Loucy (cell line): ENCODE results near the gene ABHD14A.

Experiments
- H2AFZ ChIP-seq: fragments of 200-600 bp; sonication (generic); 2 replicates; pipeline ENCODE4 v1.6.0; 2016; ENCODE audit warnings: antibody characterized with exemption, mild to moderate bottlenecking, low read length, moderate library complexity
- H3F3A ChIP-seq: fragments of 200-600 bp; 2 replicates; pipeline ENCODE4 v1.6.0; 2016; ENCODE audit warnings: antibody characterized with exemption, low read depth, mild to moderate bottlenecking
- H3K27me3 ChIP-seq: fragments of 200-600 bp; sonication (generic); 2 replicates; pipeline ENCODE4 v1.6.1; 2014; ENCODE audit warnings: low read length, mild to moderate bottlenecking; ENCODE audit not compliant: insufficient read depth, poor library complexity, severe bottlenecking
- H3K36me3 ChIP-seq: fragments of 200-600 bp; sonication (generic); 2 replicates; pipeline ENCODE4 v1.6.1; 2016; ENCODE audit warnings: low read length; ENCODE audit not compliant: insufficient read depth
- H3K4me1 ChIP-seq: fragments of 200-600 bp; sonication (generic); 2 replicates; pipeline ENCODE4 v1.5.1; 2014; ENCODE audit warnings: low read length, mild to moderate bottlenecking; ENCODE audit not compliant: insufficient read depth, poor library complexity, severe bottlenecking
- H3K4me2 ChIP-seq: fragments of 200-600 bp; sonication (generic); 2 replicates; pipeline ENCODE4 v1.6.0; 2014; ENCODE audit warnings: antibody characterized with exemption, low read length, low read depth, mild to moderate bottlenecking; ENCODE audit not compliant: poor library complexity, severe bottlenecking
- H3K4me3 ChIP-seq: fragments of 200-600 bp; sonication (generic); 2 replicates; pipeline ENCODE4 v1.5.1; 2014; ENCODE audit warnings: low read length, mild to moderate bottlenecking, mixed read lengths; ENCODE audit not compliant: poor library complexity, severe bottlenecking
- H3K79me2 ChIP-seq: fragments of 200-600 bp; sonication (generic); 2 replicates; pipeline ENCODE4 v1.6.1; 2014; ENCODE audit warnings: low read length; ENCODE audit not compliant: insufficient read depth
- H3K9ac ChIP-seq: fragments of 200-600 bp; sonication (generic); 2 replicates; pipeline ENCODE4 v1.6.0; 2014; ENCODE audit warnings: mild to moderate bottlenecking, low read depth, low read length, moderate library complexity; ENCODE audit not compliant: poor library complexity, severe bottlenecking
- H3K9me2 ChIP-seq: fragments of 200-600 bp; sonication (generic); replicated peaks from 2 replicates; pipeline ENCODE4 v1.6.1; 2016; ENCODE audit warnings: low read depth, low read length, mixed read lengths
- H3K9me3 ChIP-seq: fragments of 200-600 bp; sonication (generic); 2 replicates; pipeline ENCODE4 v1.6.1; 2014; ENCODE audit warnings: mild to moderate bottlenecking, antibody characterized with exemption, low read length, low read depth; ENCODE audit not compliant: insufficient read depth
- H4K20me1 ChIP-seq: fragments of 200-600 bp; sonication (generic); 2 replicates; pipeline ENCODE4 v1.6.0; 2014; ENCODE audit warnings: antibody characterized with exemption, low read length, mild to moderate bottlenecking; ENCODE audit not compliant: insufficient read depth, poor library complexity, severe bottlenecking
- EZH2phosphoT487 ChIP-seq: fragments of 200-600 bp; IDR thresholded peaks from 2 replicates; pipeline ENCODE4 v1.6.1; 2018; ENCODE audit warnings: antibody characterized with exemption, mild to moderate bottlenecking, moderate library complexity, borderline replicate concordance
- TF ChIP-seq, protein P1 (sequence below): fragments of 200-600 bp; sonication (generic); conservative IDR thresholded peaks from 2 replicates; pipeline ENCODE4 v1.5.1; 2014; ENCODE audit warnings: mild to moderate bottlenecking, antibody characterized with exemption, low read length

Gene ABHD14A

GRCh38 chr3:52023860-52024764 lies 49.2 kb downstream of the ABHD14A start:
- TF ChIP-seq, protein P1, sequence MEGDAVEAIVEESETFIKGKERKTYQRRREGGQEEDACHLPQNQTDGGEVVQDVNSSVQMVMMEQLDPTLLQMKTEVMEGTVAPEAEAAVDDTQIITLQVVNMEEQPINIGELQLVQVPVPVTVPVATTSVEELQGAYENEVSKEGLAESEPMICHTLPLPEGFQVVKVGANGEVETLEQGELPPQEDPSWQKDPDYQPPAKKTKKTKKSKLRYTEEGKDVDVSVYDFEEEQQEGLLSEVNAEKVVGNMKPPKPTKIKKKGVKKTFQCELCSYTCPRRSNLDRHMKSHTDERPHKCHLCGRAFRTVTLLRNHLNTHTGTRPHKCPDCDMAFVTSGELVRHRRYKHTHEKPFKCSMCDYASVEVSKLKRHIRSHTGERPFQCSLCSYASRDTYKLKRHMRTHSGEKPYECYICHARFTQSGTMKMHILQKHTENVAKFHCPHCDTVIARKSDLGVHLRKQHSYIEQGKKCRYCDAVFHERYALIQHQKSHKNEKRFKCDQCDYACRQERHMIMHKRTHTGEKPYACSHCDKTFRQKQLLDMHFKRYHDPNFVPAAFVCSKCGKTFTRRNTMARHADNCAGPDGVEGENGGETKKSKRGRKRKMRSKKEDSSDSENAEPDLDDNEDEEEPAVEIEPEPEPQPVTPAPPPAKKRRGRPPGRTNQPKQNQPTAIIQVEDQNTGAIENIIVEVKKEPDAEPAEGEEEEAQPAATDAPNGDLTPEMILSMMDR, result no peak
- no peak for TF ChIP-seq EZH2phosphoT487
- Histone ChIP-seq H3K36me3 (no peaks in the 10 kb centered on the region), H3K9ac (no peak overlapping the region), H4K20me1 (no peaks in the 10 kb centered on the region), H3F3A (no peaks in the 10 kb centered on the region), H3K79me2 (no peaks in the 10 kb centered on the region), H2AFZ (peak overlapping the region; percentile 51), H3K9me2 (no peaks in the 10 kb centered on the region), H3K4me3 (no peak overlapping the region), H3K9me3 (no peaks in the 10 kb centered on the region), H3K4me2 (no peak overlapping the region), H3K4me1 (peaks cover 8% of the 10 kb centered on the region), H3K27me3 (no peaks in the 10 kb centered on the region)

- TF ChIP-seq EZH2phosphoT487, result no peak
- TF ChIP-seq, protein P1, result no peak
- Histone ChIP-seq H3K4me2 (no peak overlapping the region), H3K36me3 (no peaks in the 10 kb centered on the region), H3K4me1 (peaks cover 8% of the 10 kb centered on the region), H3K9me2 (no peaks in the 10 kb centered on the region), H3K9ac (no peak overlapping the region), H4K20me1 (no peaks in the 10 kb centered on the region), H3K27me3 (no peaks in the 10 kb centered on the region), H3F3A (no peaks in the 10 kb centered on the region), H3K9me3 (no peaks in the 10 kb centered on the region), H2AFZ (no peak overlapping the region), H3K79me2 (no peaks in the 10 kb centered on the region), H3K4me3 (no peak overlapping the region)
Measured at GRCh38 chr3:52024765-52025452, 50.0 kb downstream of the ABHD14A start.

DNA sequence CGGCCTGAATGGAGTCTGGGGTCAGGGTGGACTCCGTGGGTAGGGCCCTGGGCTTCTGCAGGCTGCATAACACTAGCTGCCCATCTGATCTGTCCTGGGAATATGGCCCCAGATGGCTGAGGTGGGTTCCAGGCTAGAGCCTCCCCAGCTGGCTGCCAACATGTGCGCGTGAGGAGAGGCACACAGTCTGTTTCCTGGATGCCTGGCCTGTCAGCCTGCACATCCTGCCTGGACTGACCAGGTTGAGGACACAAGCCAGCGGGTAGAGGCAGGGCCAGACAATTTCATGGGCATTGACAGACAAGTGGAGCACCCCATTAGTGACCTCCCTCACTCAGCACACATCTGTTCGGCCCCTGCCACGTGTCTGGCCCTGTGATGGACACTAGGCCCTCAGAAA lies 50.6 kb downstream of the ABHD14A start:
- Histone ChIP-seq H3K9me2 (no peaks in the 10 kb centered on the region), H3K4me3 (no peak overlapping the region), H3K9me3 (no peaks in the 10 kb centered on the region), H3K4me1 (peaks cover 8% of the 10 kb centered on the region), H3K9ac (no peak overlapping the region), H3K4me2 (no peak overlapping the region), H3K36me3 (no peaks in the 10 kb centered on the region), H3K27me3 (no peaks in the 10 kb centered on the region), H2AFZ (no peak overlapping the region), H3K79me2 (no peaks in the 10 kb centered on the region), H3F3A (no peaks in the 10 kb centered on the region), H4K20me1 (no peaks in the 10 kb centered on the region)
- TF ChIP-seq EZH2phosphoT487, result no peak
- TF ChIP-seq, protein P1, result no peak
